Tibial nerve (tissue), 4 donors: Measurements from ENCODE around the gene BTBD3. TPM values are rescaled to one million over a fixed set of nuclear protein-coding genes. Genes with fewer than 3 reads are reported as not detected.

ENCODE experiments used
- DNase-seq, 2 donors: peaks; one replicate each; pipeline ENCODE4 v3.0.0-alpha.2; 2019; ENCODE audit warnings: low spot score in 2 of 2
- H3K27ac ChIP-seq, 4 donors: fragments of 200-600 bp; sonication (generic) in 3 of 4; one replicate each; pipeline ENCODE4 v1.5.1; 2017 to 2019; ENCODE audit warnings: mild to moderate bottlenecking in 1 of 4
- H3K27me3 ChIP-seq, 2 donors: fragments of 200-600 bp; sonication (generic) in 1 of 2; one replicate each; pipeline versions ENCODE4 v1.5.1 to v1.6.0; 2017 to 2019
- H3K36me3 ChIP-seq, 3 donors: fragments of 200-600 bp; sonication (generic); one replicate each; pipeline ENCODE4 v1.5.1; 2018 to 2019
- H3K4me1 ChIP-seq, 4 donors: fragments of 200-600 bp; sonication (generic) in 3 of 4; one replicate each; pipeline ENCODE4 v1.5.1; 2017 to 2019
- H3K4me3 ChIP-seq, 4 donors: fragments of 200-600 bp; sonication (generic) in 3 of 4; one replicate each; pipeline ENCODE4 v1.5.1; 2017 to 2019; ENCODE audit warnings: mild to moderate bottlenecking in 1 of 4, moderate library complexity in 1 of 4
- H3K9me3 ChIP-seq, 4 donors: fragments of 200-600 bp; sonication (generic) in 3 of 4; one replicate each; pipeline ENCODE4 v1.5.1; 2017 to 2019
- CTCF ChIP-seq, 5 experiments: fragments of 200-600 bp in 3 of 5; fragments of 450-650 bp in 2 of 5; sonication (generic) in 3 of 5; IDR thresholded peaks; one replicate each; pipeline ENCODE4 v1.5.1; 2016 to 2019; ENCODE audit warnings: antibody characterized with exemption in 5 of 5, mild to moderate bottlenecking in 3 of 5, moderate library complexity in 2 of 5
- EP300 ChIP-seq, 2 donors: sonication (generic); formaldehyde crosslinking; IDR thresholded peaks; one replicate each; pipeline ENCODE4 v1.6.1; 2017; ENCODE audit warnings: antibody characterized with exemption in 2 of 2, mild to moderate bottlenecking in 1 of 2
- POLR2A ChIP-seq, 2 donors: fragments of 450-650 bp; IDR thresholded peaks; one replicate each; pipeline ENCODE4 v1.6.1; 2017; ENCODE audit warnings: antibody characterized with exemption in 2 of 2, mild to moderate bottlenecking in 2 of 2, moderate library complexity in 2 of 2
- WGBS, 2 donors: methylation state at CpG; one replicate each; pipeline ENCODE4 v1.1.5; 2018; 5-methylcytosine and 5-hydroxymethylcytosine counted together
- total RNA-seq, 4 donors: library from RNA; depleted of rRNA; stranded (reverse); fragments of >200 nt; gene quantifications; one replicate each; pipeline ENCODE4 v1.1.0, GENCODE V29; 2016

BTBD3 gene
- total RNA-seq, 4 donors from 2014 or later = 29.8 to 48.1 (median 38.7) TPM

DNA sequence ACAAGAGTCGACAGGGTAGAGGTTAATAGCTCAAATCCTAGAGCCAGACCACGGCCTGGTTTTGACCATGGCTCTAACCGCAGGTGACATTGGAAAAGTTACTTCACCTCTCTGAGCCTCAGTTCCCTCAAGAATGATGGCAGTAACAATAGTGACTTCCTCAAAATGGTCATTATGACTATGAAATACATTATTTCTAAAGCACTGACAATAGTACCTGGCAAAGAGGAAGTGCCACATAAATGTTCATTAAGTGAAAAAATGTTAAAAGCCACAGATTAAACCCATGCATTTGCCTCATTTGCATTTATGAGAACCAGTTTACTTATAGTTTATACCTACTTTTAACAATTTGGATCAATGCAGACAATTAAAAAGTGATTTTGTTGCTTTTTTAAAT, 12.3 kb downstream of the BTBD3 start:
- H3K27ac ChIP-seq = no peak overlapping the region
- H3K9me3 ChIP-seq = no peaks in the 10 kb centered on the region
- TF ChIP-seq EP300 (IDR thresholded peaks at IDR 0.05) (no peak), POLR2A (IDR thresholded peaks at IDR 0.05) (no peak), CTCF (IDR thresholded peaks at IDR 0.05) (no peak)
- no peak overlapping the region for H3K4me3 ChIP-seq
- WGBS, 2 donors = 94 to 95% methylated on average over 3 of the region's 3 CpGs
- no peak for DNase-seq
- H3K36me3 ChIP-seq = peaks cover 0 to 22% (median 0%) of the 10 kb centered on the region in 3 donors
- no peaks in the 10 kb centered on the region for H3K27me3 ChIP-seq
- H3K4me1 ChIP-seq = peaks cover 0 to 11% (median 0%) of the 10 kb centered on the region in 4 donors

GRCh38 chr20:11935212-11936154, 17.8 kb downstream of the BTBD3 start:
- WGBS, 2 donors = 80 to 82% methylated on average over 8 of the region's 8 CpGs

GRCh38 chr20:11936157-11936556, 18.5 kb downstream of the BTBD3 start:
- Histone ChIP-seq H3K36me3 (no peaks in the 10 kb centered on the region), H3K4me1 (no peaks in the 10 kb centered on the region), H3K9me3 (no peaks in the 10 kb centered on the region), H3K27ac (no peak overlapping the region), H3K27me3 (no peaks in the 10 kb centered on the region), H3K4me3 (no peak overlapping the region)
- no peak for TF ChIP-seq POLR2A (IDR thresholded peaks at IDR 0.05)
- TF ChIP-seq CTCF (IDR thresholded peaks at IDR 0.05) = no peak
- TF ChIP-seq EP300 (IDR thresholded peaks at IDR 0.05) = no peak
- 62 to 71% methylated on average over 6 of the region's 6 CpGs for WGBS, 2 donors
- no peak for DNase-seq

More at GRCh38 chr20:11935212-11936154, 17.8 kb downstream of the BTBD3 start:
- H3K27me3 ChIP-seq = no peaks in the 10 kb centered on the region
- no peaks in the 10 kb centered on the region for H3K9me3 ChIP-seq
- no peak for DNase-seq
- H3K27ac ChIP-seq = no peak overlapping the region
- H3K36me3 ChIP-seq = no peaks in the 10 kb centered on the region
- H3K4me3 ChIP-seq = no peak overlapping the region
- no peaks in the 10 kb centered on the region for H3K4me1 ChIP-seq
- no peak for TF ChIP-seq CTCF (IDR thresholded peaks at IDR 0.05)
- no peak for TF ChIP-seq POLR2A (IDR thresholded peaks at IDR 0.05)
- TF ChIP-seq EP300 (IDR thresholded peaks at IDR 0.05) = no peak

GRCh38 chr20:11937230-11937629, 19.5 kb downstream of the BTBD3 start:
- no peak for DNase-seq

More at GRCh38 chr20:11937230-11937629, 19.5 kb downstream of the BTBD3 start:
- no peaks in the 10 kb centered on the region for H3K27me3 ChIP-seq
- H3K27ac ChIP-seq = no peak overlapping the region
- no peak for TF ChIP-seq EP300 (IDR thresholded peaks at IDR 0.05)
- no peak for TF ChIP-seq CTCF (IDR thresholded peaks at IDR 0.05)
- no peak for TF ChIP-seq POLR2A (IDR thresholded peaks at IDR 0.05)
- H3K36me3 ChIP-seq = no peaks in the 10 kb centered on the region
- H3K4me1 ChIP-seq = no peaks in the 10 kb centered on the region
- no peaks in the 10 kb centered on the region for H3K9me3 ChIP-seq
- no peak overlapping the region for H3K4me3 ChIP-seq
